Midbrain (tissue), 1 donor: ENCODE measurements around the gene ZNF844.
"Not testable (repeated sequence)": the region's sequence is repeated elsewhere in the genome, so short reads cannot be mapped to it uniquely, and the experiment has no call there.

Source experiments
- DNase-seq: peaks from one replicate; lab custom pipeline; 2025; lab: John Stamatoyannopoulos, UW

The ZNF844 gene

GRCh38 chr19:12064590-12065538 lies at the start of gene ZNF844:
TSS of gene ZNF844 (plus strand) at chr19:12064731. CDS start at chr19:12064874, 143 bp downstream.
- DNase-seq, result peak; percentile 96

DNA sequence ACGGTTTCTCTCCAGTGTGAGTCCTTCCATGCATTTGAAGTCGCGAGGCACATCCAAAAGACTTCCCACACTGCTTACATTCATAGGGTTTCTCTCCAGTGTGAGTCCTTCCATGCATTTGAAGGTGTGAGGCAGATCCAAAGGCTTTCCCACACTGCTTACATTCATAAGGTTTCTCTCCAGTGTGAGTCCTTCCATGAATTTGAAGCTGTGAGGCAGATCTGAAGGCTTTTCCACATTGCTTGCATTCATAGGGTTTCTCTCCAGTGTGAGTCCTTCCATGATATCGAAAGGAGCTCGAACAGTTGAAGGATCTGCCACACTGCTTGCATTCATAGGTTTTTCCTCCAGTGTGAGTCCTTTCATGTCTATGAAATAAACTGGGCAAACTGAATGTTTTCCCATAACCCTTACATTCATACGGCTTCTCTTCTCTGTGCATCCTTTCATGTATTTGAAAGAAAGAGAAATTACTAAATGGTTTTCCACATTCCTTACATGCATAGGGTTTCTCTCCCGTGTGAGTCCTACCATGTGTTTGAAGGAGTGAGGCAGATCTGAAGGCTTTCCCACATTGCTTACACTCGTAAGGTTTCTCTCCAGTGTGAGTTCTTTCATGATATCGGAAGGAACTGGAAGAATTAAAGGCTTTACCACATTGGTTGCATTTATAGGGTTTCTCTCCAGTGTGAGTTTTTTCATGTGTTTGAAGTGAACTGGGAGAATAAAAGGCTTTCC lies 49.3 kb upstream of the ZNF844 start:
- DNase-seq, result no peak

GRCh38 chr19:12015753-12016116 lies 48.8 kb upstream of the ZNF844 start:
- no peak for DNase-seq

DNA sequence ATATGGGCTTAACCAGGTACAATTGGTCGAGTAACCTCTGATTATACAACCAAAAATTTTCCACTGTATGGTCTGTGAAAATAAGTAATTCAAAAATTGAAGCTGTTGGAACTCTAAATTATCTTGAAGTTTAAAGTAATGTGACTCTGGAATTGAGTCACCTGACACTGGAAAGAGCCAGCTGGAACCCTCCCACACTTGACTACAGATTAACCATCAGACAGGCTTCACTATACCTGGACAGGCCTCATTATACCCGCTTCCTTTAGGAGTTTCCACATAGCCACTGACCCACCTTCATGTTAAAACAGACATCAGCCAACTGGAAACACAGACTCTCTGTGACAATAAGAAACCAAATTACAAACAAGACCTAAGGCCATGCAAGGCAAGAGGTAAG lies 30.3 kb upstream of the ZNF844 start:
- DNase-seq, result no peak

GRCh38 chr19:12034620-12035019 lies 29.9 kb upstream of the ZNF844 start:
- DNase-seq, result no peak

- peak; percentile 95 for DNase-seq
These were observed 29.0 kb upstream of the ZNF844 start, which contains the start of gene ZNF433 for GRCh38 chr19:12035220-12036172. TSS of gene ZNF433 (minus strand) at chr19:12035679. CDS start at chr19:12035539, 140 bp downstream.

- DNase-seq, result no peak
These were observed 21.6 kb upstream of the ZNF844 start for GRCh38 chr19:12042893-12043292.

DNA sequence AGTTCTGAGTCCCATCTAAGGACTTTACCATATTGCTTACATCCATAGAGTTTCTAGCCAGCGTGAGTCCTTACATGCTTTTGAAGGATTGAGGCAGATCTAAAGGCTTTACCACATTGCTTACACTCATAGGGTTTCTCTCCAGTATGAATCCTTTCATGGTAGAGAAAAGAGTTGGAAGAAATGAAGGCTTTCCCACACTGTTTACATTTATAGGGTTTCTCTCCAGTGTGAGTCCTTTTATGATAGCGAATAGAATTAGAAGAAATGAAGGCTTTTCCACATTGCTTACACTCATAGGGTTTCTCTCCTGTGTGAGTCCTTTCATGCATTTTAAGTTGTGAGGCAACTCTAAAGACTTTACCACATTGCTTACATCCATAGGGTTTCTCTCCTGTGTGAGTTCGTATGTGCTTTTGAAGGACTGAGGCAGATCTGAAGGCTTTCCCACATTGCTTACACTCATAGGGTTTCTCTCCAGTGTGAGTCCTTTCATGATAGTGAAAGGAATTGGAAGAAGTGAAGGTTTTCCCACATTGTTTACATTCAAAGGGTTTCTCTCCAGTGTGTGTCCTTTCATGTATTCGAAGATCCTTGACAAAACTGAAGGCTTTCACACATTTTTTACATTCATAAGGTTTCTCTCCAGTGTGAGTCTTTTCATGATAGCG lies 20.6 kb upstream of the ZNF844 start:
- no peak for DNase-seq

- no peak for DNase-seq
These were observed 16.7 kb upstream of the ZNF844 start for GRCh38 chr19:12047868-12048267.

DNA sequence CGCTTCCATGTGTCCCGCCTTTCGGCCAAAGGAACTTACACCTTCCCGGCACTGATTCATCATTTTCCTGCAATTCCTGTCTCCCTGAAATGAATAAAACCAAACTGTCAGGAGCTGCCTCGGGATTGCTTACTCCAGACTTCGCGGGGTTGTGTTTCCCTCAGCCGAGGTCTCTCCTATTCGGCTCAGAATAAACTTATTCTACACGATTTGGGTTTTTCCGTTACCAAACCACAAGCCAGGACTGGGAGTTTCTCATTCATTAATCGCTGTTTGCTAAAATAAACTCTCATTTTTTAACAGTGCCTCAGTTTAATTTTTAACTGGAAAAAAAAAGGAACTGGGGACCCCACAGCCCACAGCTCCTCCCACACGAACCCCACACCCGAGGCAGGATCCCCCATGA lies 12.4 kb upstream of the ZNF844 start:
- no peak for DNase-seq

- DNase-seq, result peak; percentile 90
These were observed 11.9 kb upstream of the ZNF844 start, which contains the start of gene ZNF878 for GRCh38 chr19:12052497-12053169. TSS of gene ZNF878 (minus strand) at chr19:12052961. CDS start at chr19:12052801, 160 bp downstream.

- DNase-seq, result no peak
These were observed 8.7 kb upstream of the ZNF844 start for GRCh38 chr19:12055784-12056183.

DNA sequence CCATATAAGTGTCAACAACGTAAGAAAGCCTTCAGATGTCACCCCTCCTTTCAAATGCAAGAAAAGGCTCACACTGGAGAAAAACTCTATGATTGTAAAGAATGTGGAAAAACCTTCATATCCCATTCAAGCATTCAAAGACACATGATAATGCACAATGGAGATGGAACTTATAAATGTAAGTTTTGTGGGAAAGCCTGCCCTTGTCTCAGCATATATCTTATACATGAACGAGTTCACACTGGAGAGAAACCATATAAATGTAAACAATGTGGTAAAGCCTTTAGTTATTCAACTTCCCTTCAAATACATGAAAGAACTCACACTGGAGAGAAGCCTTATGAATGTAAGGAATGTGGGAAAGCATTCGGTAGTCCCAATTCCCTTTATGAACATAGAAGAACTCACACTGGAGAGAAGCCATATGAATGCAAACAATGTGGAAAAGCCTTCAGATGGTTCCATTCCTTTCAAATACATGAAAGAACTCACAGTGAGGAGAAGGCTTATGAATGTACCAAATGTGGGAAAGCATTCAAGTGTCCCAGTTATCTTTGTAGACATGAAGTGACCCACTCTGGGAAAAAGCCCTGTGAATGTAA lies 11.1 kb downstream of the ZNF844 start:
- no peak for DNase-seq

GRCh38 chr19:12076331-12076730 lies 11.8 kb downstream of the ZNF844 start:
- not testable (repeated sequence) for DNase-seq

DNA sequence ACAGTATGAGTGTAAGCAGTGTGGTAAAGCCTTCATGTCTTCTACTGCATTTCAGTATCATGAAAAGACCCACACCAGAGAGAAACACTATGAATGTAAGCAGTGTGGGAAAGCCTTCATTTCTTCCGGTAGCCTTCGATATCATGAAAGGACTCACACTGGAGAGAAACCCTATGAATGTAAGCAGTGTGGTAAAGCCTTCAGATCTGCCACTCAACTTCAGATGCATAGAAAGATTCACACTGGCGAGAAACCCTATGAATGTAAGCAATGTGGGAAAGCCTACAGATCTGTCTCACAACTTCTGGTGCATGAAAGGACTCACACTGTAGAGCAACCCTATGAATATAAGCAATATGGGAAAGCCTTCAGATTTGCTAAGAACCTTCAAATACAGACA lies 12.8 kb downstream of the ZNF844 start:
- DNase-seq, result no peak

DNA sequence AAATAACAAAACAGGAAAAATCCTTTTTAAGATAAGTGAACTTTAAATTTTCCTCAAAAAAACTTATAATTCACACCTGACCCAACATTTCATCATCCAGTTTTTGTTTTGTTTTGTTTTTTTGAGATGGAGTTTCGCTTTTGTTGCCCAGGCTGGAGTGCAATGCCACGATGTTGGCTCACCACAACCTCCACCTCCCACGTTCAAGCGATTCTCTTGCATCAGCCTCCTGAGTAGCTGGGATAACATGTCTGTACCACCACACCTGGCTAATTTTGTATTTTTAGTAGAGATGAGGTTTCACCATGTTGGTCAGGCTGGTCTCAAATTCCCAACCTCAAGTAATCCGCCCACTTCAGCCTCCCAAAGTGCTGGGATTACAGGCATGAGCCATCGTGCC lies 18.8 kb downstream of the ZNF844 start:
- not testable (repeated sequence) for DNase-seq

GRCh38 chr19:12085074-12085818 lies 20.7 kb downstream of the ZNF844 start:
- no peak for DNase-seq

- peak; percentile 48 for DNase-seq
These were observed 26.3 kb downstream of the ZNF844 start for GRCh38 chr19:12090807-12091206.
